ENCODE data around the gene TM4SF20.

TM4SF20 gene

GRCh38 chr2:227312579-227312978, 66.5 kb downstream of the TM4SF20 start:
- Histone ChIP-seq H3K36me3 (ENCODE audit: insufficient read depth) (no peaks in the 10 kb centered on the region), H3K79me2 (ENCODE audit: insufficient read depth, low read depth) (no peaks in the 10 kb centered on the region), H3K27ac (no peak overlapping the region), H3K4me1 (ENCODE audit: low read depth, poor library complexity, severe bottlenecking) (peaks cover 9% of the 10 kb centered on the region), H3K4me3 (IDR thresholded peaks at IDR 0.05; ENCODE audit: insufficient read depth, low read depth, low read length) (no peak overlapping the region), H3K27me3 (ENCODE audit: insufficient read depth, low read depth) (no peaks in the 10 kb centered on the region), H4K20me1 (ENCODE audit: insufficient read depth) (no peaks in the 10 kb centered on the region), H3K4me2 (no peak overlapping the region), H2AFZ (ENCODE audit: low read depth) (no peak overlapping the region), H3K9ac (no peak overlapping the region)
- TF ChIP-seq CTCF (conservative IDR thresholded peaks at IDR 0.05; ENCODE audit: low read depth, low read length): no peak
